GM21737 (cell line): ENCODE data around the gene EGFR.

Experiments
- ATAC-seq: cut with Tn5 transposase; IDR thresholded peaks from one replicate; pipeline ENCODE4 v1.9.1; 2021; ENCODE audit warnings: mild to moderate bottlenecking, moderate library complexity; ENCODE audit not compliant: unreplicated experiment

EGFR gene

DNA sequence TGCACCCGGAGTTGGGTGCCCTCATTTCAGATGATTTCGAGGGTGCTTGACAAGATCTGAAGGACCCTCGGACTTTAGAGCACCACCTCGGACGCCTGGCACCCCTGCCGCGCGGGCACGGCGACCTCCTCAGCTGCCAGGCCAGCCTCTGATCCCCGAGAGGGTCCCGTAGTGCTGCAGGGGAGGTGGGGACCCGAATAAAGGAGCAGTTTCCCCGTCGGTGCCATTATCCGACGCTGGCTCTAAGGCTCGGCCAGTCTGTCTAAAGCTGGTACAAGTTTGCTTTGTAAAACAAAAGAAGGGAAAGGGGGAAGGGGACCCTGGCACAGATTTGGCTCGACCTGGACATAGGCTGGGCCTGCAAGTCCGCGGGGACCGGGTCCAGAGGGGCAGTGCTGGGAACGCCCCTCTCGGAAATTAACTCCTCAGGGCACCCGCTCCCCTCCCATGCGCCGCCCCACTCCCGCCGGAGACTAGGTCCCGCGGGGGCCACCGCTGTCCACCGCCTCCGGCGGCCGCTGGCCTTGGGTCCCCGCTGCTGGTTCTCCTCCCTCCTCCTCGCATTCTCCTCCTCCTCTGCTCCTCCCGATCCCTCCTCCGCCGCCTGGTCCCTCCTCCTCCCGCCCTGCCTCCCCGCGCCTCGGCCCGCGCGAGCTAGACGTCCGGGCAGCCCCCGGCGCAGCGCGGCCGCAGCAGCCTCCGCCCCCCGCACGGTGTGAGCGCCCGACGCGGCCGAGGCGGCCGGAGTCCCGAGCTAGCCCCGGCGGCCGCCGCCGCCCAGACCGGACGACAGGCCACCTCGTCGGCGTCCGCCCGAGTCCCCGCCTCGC is at the start of gene EGFR:
Gene EGFR, plus strand, starts transcription at position 657 of the 830 bp plus-strand sequence. CDS start 261 bp downstream, outside the sequence.
- ATAC-seq = no peak

DNA sequence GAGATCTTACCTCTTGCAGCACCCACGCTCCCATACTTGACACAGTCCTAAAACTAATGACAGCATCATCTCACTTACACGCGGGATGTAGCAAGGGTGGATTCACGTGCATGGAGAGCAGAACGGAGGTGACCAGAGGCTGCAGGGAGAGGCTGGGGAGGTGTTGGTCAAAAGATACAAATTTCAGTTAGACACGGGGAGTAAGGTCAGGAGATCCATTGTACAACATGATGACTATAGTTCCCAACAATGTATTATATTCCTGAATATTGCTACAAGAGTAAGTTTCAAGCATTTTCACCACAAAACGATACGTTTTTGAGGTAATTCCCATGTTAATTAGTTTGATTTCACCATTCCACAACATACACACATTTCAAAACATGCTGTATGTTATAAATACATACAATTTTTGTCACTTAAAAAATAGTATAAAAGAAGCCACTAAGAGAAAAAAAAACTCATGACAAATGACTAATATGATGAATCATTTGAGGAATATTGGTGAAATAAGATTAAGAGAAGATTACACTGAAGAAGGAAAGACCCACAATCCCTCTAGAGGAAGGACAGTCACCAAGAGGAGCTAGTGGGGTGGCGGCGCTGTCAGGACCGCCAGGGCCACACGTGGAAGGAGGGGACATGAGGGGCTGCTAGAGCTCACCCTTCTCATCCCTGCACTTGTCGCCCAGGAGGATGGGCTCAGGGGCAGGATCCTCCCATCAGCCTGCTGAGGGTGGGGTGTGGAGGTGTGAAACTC is 49.4 kb upstream of the EGFR start:
- no peak for ATAC-seq

DNA sequence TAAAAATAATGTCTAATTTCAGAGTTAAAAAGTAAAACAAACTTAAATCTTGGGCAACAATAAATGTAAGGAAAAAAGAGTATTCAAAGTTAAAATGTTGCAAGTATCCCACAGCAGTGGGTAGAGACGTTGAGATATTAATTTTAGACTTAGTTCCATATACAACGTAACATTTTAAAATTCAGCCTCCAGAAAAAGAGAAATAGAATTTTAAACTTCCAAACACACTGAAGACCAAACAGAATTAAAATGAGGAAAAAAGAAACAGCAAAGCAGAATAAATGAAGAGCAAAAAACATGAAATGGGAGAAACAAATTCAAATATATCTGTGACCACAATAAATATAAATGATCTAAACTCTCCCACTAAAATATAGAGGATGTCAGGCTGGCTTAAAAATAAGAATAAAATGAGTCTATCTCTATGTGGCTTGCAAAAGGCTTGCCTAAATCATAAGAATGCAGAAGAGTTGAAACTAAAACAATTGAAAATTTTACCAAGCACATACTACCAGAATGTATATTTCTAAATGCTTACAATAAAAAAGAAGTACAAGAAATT is 46.0 kb upstream of the EGFR start:
- no peak for ATAC-seq

DNA sequence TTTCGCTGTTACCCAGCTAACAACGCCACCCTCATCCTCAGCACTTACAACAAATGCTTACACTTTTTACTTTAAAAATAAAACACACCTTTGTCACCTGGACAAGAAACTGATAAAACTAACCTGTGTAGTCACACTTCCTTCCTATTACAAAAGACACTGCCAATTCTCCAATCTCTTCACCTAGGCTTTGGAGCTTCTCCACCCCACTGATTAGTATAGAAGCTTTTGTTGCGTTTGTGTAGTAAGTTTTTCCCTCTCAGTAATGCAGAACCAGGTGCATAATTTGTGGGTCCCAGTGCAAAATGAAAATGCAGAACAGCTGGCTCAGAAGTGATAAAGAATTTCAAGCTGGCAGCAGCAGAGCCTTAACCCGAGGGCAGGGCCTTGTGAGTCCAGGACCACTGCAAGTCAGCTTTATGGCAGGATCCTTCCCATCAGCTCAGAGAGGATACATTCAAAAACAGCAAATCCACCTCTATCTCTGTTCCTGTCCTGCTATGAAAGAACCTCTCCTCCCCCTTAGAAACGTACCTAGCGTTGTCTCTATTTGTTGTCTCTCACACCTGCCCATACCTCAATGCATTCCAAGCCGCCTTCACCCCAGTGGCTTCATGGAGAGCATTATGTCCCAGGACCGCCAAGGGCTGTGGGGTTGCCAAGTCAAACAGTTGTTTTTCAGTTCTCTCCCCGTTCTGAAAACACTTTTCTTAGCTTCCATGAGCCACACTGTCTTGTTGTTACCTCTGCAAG is 40.3 kb upstream of the EGFR start:
- ATAC-seq = no peak

DNA sequence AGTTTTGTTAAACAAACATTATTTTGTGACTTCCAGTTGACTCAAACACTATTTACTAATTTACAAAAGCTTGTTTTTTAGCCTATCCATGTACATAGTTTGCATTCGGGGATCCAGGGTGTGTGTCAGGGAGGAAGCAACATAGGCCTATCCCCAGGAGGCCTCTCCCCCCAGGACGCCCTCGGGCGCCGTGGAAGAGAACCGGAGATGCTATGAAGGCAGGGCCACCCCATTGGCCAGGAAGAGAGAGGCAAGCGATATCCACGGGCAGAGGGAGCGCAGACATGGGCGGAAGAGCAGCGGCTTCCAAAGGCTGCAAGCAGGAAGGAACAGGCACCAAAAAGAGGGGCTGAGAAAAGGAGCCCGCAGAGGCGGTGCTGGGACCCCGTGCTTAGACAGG is 38.3 kb upstream of the EGFR start:
- ATAC-seq = no peak

DNA sequence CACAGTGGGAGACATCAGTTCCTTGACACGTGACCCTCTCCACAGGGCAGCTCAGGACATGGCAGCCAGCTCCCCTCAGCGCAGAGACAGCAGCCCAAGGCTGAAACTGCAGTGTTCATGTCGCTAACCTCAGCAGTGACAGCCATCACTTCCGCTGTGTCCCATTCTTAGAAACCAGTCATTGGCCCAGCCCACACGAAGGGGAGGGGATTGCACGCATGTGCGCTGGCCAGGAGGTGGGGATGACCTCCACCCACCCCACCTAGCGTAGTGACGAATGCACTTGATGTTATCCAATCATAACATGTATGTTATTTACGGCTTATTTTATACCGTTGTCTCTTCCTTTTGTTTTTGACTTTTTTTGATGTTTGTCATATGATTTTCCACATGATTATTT is 36.9 kb upstream of the EGFR start:
- ATAC-seq = no peak

DNA sequence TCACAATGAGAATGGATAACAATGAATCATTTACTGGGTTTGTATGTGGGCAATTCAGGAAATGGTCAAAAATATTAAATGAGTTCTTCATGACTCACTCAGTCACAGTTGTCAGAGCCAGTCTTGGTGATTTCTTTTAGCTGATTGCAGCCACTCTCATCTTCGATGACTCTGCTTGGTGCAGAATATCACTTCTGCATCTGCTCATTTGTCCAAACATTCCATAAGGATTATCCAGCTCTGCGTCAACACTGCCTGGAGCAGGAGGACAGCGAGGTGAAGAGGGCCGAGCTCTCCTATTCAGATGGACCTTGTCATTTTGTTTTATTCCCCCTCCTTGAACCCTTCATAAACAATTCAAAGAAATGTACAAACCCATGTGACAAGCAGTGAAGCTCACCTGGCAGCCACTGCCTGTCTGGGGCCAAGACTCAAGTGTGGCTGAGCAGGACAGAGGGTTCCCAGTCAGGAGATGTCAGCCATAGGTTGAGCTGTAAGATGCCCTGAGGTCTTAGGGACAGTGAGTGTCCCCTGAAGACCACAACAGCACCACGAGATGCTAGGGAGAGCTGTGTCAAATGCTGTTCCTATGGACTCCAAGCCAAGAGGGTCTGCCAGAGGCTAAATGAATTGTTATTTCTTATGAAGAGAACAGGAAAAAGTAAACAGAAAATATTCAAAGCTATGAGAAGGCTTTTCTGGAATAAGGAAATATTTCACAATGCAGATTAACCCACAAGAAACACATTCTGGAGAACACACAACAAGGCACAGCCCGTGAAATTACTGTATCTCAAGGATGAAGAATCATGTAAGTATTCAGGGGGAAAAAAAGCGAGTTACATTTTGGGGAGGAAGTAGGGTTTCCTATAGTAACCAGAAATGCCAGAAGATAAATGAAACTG is 33.1 kb upstream of the EGFR start:
- no peak for ATAC-seq

DNA sequence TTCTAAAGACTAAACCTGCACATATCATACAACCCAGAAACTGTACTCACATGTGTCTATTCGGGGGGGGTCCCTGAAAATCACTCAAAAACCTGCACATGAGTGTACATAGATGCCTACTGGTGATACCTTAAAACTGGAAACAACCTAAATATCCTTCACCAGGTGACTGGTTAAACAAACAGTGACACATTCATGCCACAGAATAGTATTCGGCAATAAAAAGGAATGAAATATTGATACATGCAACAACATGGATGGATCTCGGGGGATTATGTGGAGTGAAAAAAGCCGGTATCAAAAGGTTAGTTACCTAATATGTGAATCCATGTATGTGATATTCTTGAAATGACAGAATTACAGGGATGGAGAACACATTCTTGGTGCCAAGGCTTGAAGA is 32.1 kb upstream of the EGFR start:
- no peak for ATAC-seq

DNA sequence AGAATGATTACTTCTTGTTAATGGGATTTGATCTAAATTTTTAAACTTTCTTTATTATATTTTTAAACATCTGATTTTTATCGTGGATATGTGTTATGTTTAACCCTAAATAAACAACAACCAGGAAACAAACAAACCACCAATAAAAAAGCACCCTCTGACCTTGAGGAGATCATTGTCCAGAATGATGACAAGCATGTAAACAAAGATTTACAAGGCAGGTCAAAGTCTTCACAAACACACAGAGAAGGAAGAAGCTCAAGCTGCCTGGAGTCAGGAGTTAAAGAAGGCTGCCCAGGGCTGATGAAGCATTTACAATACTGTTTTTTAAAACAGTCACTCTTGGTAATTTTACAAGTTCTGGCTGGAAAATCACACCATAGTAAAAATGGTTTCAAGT is 31.0 kb upstream of the EGFR start:
- no peak for ATAC-seq

DNA sequence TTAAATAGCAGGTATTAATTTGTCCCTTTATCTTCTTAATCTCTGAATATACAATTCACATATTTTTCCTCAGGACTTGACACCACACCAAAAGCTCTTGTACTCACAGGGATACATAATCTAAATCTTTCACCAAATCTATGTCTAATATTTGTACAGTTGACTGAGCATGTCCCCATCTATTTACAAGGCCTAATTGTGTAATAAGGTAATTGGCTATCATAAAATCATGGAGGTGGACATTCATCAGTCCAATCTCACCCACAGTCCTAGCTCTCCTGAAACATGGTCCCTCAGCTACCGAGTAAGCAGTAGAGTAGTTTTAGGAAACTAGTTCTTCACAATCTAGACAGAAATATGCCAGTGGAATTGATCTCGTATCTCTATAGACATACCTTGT is 30.3 kb upstream of the EGFR start:
- ATAC-seq = no peak

DNA sequence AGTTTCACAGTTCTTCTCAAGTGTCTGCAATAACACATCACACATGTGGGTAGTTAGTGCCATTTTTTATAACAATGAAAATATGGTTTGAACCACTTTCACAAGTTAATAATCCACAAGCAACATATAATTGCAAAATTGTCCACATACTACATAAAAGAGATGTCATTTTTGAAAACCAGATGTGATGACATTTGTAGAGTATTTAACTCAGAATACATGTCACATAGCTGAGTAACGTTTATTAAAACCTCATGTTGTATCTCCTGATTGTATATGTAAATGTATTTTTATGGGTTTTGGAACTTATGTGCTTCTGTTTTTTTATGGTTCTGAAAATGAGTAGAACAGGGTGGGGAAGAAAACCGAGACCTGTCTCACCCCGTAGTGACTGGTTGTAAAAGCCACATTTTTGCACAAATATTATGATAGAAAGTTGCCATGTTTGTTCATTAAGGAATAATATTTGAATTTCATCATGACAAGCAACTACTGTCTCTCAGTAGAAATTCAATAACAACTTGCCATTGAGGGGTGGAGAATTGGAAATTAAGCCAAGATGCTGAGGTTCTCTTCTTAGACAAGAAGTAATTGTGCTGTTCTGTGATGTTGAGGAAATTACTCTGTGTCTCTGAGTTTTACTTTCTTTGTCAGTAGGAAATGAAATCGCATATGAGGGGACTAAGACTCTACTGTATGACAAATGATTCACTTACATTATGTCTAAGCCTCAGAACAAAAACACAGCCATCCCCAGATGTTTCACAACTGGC is 29.2 kb upstream of the EGFR start:
- no peak for ATAC-seq

DNA sequence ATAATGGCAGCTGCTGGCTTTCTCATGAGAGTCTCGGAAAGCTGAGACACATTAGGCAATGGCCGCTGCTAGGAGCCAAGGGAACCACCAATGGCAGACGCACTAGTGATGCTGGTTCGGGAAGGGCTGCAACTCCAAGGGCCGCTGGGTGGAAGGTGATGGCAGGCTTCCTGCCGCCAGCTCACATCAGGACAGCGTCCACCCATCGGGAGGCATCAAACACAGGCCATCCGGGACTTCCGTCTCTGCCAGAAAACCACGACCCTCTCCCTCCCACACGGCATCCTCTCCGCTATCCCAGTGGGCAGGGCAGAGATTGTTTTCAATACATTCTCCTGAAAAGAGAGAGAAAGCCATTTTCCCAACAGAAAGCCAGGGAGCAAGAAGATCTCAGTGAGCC is 27.5 kb upstream of the EGFR start:
- ATAC-seq = no peak

DNA sequence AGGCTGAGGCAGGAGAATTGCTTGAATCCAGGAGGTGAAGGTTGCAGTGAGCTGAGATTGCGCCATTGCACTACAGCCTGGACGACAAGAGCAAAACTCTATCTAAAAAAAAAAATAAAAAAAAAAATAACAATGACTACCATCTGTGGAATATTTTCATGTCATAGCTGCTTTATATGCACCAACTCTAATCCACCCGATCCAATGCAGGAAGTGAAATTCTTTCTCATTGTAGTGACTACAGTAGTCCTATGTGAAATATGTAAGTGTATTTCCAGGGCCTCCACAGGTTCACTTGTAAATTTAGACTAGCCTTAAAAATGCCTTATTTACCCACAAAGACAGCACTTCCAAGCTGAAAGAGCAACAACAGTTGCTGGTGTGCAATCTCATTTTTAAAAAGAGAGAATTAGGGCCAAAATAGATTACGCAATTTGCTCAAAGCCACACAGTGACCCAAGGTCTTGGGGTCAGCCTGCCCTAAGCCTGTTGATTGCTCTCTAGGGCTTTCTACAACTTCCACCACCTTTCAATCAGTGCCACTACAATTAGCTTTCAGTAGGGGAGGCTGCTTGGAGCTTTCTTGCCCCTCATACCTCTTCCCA is 25.8 kb upstream of the EGFR start:
- ATAC-seq = no peak

DNA sequence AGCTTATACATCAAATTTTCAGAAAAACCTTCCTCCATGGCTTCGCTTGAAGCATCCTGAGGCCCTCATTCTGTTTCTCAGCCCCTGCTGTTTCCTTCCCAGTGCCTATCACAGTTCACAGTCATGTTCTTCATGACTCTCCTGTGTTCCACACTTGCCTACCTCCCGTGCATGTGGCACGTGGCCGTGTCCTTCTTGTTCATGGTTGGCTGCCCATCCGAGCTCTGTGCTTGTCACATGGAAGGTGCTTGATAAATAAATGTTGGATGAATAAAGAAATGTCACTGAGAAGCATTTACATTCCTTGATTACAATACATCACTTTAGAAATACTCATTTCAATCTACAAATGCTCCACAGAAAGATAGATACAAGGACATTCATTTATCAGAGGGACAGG is 23.7 kb upstream of the EGFR start:
- no peak for ATAC-seq

DNA sequence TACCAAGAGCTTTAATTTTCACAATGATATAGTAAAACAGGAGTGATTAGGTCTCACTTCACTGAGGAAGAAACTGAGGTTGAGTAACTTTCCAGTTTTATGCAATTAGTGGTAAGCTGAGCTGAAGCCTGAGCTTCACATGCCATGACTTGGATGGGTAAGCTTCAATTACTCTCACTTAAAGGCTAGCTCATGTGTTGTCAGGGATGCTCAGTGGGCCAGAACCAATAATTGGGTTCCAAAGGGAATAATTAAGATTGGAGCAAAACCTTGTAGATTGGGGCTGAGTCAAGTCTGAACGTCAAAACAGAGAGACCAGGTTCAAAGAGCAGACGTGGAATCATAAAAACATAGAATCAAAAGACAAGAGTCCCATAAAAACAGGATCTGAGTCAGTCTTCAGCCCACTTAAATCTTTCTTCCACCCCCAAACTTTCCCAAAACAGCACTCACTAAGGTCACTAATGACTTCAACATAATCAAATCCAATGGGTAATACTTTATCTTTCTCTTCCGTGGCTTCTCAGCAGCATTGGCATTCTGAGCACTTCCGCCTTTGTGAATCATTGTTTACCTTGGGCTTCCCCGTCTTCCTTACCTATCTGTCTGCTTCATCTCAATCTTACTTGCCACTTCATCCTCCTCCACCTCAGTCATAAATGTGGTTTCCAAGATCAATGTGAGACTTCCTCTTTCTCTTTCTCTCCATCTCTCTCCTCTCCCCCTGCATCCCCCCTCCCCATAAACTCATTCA is 23.0 kb upstream of the EGFR start:
- peak; percentile 88 for ATAC-seq

DNA sequence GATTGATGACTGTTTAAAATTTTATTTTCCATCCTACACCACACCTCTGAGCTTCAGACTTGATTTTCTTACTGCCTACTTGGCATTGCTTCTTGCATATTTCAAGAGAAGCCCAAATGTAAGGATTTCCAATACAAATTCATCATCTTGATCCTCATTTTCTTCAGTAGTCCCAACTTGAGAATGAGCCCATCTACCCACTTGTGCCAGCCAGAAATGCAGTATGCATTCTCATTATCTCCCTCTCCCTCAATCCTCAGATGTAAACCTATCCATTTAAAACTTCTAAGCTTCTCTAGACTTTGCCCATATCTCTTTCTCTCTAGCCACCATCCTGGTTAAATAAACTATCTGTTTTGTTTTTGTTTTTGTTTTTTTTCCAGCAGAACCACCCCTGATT is 22.4 kb upstream of the EGFR start:
- no peak for ATAC-seq

DNA sequence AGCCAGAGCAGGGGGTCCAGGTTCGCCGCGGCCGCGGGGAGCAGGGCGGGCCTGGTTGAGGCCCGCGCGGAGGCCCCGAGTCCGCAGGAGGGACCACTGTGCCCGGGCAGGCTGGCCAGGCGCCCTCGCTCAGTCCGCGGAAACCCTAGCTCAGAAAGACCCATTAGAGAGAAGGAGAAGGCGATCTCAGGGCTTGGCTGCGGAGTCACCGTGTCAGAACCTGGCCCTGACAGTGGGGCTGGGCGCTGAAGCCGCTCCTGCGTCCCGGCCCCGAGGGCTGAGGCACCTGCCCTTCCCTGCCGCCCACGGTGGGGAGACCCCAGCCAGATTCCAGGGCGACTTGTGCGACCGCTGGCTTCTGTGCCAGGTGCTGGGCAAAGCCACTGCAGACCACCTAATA is 14.2 kb upstream of the EGFR start:
- no peak for ATAC-seq

DNA sequence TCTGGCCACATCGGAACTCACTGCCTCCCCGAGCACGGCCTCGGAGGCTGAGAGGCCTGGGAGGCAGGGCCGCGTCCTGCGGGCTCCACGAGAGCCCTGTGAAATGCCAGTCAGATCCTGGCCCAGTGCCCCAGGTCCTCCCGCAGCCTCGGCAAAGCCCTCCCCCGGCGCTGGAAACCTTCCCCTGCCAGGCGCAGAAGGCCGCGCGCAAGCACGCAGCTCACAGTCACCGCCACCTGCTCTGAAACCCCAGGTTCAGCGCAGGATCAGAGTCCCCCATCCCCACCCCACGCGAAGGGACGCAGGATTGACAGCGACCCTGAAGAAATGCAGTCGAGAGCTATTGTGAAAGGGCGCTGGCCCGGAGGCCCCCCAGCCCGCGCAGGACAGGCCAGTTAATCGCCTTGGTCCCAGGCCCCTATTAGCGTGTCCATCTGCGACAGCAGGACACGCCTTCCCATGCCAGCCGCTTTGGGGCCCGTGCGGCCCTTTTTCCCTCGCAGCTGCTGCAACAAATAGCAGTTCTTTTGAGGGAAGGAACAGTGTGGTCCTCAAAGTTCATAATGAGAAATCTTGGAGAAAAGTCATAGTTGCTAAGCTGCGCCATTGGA is 13.5 kb upstream of the EGFR start:
- no peak for ATAC-seq
